ENCODE results near the gene MFAP5.
"Not testable (repeated sequence)": the region's sequence is repeated elsewhere in the genome, so short reads cannot be mapped to it uniquely, and the experiment has no call there.

Gene MFAP5

GRCh38 chr12:8629486-8630033 is 33.1 kb downstream of the MFAP5 start:
- peak; percentile 55 for FAIRE-seq
- DNase-seq (ENCODE audit: low spot score), result peak; percentile 66

DNA sequence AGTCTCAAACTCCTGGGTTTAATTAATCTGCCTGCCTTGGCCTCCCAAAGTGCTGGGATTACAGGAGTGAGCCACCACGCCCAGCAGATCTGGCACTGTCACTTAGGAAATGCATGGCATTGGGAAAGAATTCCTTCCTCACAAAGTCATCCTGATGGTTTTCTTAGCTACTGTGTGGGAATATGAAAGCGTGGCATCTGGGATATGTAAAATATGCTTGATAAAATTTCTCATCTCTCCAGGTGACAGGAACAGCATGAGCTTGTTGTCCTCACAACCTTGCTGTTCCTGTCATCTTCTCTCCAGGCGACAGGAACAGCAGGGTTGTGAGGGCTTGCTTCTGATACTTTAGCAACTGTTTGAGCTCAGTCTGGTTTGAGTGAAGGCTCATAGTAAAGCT is 33.9 kb downstream of the MFAP5 start:
- FAIRE-seq, result no peak
- peak; percentile 33 for DNase-seq (ENCODE audit: low spot score)

DNA sequence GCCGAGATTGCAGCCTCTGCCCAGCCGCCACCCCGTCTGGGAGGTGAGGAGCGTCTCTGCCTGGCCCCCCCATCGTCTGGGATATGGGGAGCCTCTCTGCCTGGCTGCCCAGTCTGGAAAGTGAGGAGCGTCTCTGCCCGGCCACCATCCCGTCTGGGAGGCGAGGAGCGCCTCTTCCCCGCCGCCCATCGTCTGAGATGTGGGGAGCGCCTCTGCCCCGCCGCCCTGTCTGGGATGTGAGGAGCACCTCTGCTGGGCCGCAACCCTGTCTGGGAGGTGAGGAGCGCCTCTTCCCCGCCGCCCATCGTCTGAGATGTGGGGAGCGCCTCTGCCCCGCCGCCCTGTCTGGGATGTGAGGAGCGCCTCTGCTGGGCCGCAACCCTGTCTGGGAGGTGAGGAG is 37.9 kb downstream of the MFAP5 start:
- not testable (repeated sequence) for DNase-seq (ENCODE audit: low spot score); FAIRE-seq

DNA sequence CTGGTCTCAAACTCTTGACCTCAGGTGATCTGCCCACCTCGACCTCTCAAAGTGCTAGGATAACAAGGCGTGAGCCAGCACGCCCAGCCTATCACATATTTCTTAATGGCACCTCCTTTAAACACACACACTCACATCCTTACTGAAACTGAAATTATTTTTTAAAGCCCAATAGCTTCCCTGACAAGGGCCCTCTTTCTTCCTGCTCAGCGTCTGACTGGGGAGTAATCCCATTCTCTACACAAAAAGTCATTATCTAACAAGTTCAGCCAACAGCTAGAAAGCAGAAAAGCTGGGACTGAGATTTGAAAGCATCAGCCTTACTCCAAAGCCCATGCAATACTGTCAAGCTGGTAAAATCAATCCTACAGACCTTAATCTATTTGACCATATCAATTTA is 40.0 kb downstream of the MFAP5 start:
- DNase-seq (ENCODE audit: low spot score) (no peak), FAIRE-seq (no peak)

DNA sequence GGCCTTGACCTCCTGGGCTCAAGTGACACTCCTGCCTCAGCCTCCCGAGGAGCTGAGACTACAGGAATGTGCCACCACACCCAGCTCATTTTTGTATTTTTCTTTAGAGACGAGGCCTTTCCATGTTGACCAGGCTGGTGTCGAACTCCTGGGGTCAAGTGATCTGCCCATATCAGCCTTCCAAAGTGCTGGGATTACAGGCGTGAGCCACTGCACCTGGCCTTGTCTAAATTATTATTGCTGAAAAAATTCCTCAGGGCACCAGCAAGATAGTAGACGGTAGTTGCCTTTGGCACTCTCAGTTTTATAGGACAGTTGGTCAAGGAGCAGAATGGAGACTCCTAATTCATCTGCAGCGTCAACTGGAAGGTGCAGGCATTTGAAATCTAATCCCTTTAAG is 47.4 kb downstream of the MFAP5 start:
- DNase-seq (ENCODE audit: low spot score) (no peak), FAIRE-seq (no peak)

DNA sequence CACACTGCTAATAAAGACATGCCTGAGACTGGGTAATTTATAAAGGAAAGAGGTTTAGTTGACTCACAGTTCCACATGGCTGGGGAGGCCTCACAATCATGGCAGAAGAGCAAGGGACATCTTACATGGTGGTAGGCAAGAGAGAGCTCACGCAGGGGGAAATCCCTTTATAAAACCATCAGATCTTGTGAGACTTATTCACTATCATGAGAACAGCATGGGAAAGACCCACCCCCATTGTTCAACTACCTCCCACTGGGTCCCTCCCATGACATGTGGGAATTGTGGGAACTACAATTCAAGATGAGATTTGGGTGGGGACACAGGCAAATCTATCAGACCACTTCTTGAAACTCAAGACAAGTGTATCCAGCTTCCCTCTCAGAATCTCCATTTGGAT is 48.7 kb downstream of the MFAP5 start:
- not testable (repeated sequence) for DNase-seq (ENCODE audit: low spot score); FAIRE-seq

DNA sequence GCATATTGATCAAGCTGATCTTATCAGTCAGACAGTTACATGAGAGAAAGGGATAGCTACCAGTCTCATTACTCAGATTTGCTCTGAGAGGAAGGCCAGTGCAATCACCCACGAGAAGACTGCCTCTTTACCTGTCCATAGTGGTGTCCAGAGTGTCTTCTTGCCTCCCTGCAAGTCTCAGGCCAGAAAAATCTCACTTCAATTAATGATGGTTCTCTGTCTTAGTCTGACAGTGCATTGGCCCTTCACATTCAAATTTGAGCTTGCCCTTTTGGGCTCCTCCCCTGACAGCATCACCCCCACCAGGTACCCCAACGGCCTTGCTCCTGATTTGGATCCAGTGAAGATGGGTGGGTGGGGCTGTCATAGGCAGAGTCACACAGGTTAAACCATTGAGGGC is 50.0 kb downstream of the MFAP5 start, which contains the start of gene AICDA:
TSS of gene AICDA (minus strand) at position 231 of the 400 bp plus-strand sequence. CDS start at position 139, 92 bp downstream.
- no peak for DNase-seq (ENCODE audit: low spot score)
- FAIRE-seq, result no peak

GRCh38 chr12:8609061-8609570 is 53.5 kb downstream of the MFAP5 start:
- DNase-seq (ENCODE audit: low spot score) (peak; percentile 28), FAIRE-seq (peak; percentile 61)

GRCh38 chr12:8606890-8607289 is 55.7 kb downstream of the MFAP5 start:
- FAIRE-seq, result no peak
- no peak for DNase-seq (ENCODE audit: low spot score)

DNA sequence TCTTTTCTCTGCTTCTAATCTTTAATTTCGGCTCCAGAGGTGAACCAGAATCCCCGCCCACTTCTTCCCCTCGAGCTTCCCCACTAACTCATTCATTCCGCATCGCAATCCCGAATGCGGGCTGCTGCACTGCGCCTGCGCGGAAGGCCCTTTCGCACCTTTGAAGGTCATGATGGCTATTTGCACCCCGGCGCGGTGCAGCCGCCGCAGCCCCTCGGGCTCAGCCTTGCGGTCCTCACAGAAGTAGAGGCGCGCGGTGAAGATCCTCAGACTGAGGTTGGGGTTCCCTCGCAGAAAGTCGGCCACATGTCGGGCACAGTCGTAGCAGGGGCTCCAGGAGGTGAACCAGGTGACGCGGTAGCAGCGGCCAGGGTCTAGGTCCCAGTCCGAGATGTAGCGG is 57.6 kb downstream of the MFAP5 start:
- FAIRE-seq, result no peak

DNA sequence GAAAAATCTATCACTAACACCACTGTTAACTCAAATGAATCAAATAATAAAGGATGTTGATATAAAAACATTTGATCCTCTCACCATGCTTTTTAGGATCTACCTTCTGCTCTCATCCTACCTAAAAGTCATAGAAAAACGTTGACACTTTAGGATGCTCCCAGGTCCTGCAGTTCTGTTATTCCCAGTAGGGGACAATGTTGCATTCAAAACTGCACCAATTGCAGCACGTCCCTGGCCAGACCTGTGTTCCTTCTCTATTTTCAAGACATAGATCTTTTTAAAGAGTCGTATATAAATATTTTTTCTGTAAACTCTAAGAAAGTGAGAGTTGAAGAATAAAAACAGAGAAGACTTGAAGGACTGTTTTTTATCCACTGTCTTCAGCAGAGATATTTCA is 58.8 kb downstream of the MFAP5 start:
- no peak for FAIRE-seq
- DNase-seq (ENCODE audit: low spot score), result no peak

More for the DNA sequence above, 57.6 kb downstream of the MFAP5 start:
- no peak for DNase-seq (ENCODE audit: low spot score)

DNA sequence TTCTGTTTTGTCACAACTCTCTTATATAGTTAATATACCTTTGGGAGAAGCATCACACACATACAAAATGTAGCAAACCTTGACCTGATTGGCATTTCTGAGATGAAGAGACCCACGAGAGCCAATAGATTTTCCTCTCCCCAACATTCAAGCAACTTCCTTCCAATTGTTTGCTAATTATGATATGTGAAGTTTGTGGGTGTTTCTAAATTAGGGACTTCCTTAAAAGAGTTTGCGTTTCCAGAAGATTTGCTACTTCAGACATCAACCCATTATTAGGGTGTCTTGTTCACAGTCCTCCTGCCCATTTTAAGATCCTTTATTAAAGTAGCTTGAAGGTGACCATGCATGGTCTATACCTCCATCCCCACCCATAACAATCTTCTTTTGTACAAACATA is 59.3 kb downstream of the MFAP5 start:
- FAIRE-seq, result no peak
- no peak for DNase-seq (ENCODE audit: low spot score)

DNA sequence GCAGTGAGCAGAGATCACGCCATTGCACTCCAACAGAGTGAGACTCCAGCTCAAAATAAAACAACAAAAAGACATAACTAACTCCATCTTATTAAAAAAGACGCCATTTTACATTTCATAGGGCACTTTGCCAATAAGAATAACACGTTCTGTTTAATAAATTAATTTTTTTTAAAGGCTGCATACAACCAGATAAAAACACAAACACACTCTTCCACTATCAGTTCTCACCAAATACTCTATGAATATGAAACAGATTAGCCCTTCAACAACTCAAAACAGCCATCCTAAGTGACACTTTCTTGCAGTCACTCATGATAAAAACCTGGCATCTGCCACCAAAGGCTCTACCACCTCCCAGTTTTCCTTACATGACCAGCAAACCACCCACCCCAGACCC is 66.1 kb downstream of the MFAP5 start:
- DNase-seq (ENCODE audit: low spot score), result no peak
- no peak for FAIRE-seq

Data from RCC 7860 (cell line).